Stimulated activated CD8-positive, alpha-beta memory T cell treated with anti-CD3 and anti-CD28 coated beads, Interleukin-7, amount 100 ng/mL, for 1 hour (primary cell): Measurements from ENCODE around the gene LRPAP1.

Experiments
- DNase-seq, 2 donors: peaks; one replicate each; pipeline ENCODE4 v3.0.0-alpha.2; 2020; ENCODE audit warnings: low read depth in 2 of 2

LRPAP1 gene

DNA sequence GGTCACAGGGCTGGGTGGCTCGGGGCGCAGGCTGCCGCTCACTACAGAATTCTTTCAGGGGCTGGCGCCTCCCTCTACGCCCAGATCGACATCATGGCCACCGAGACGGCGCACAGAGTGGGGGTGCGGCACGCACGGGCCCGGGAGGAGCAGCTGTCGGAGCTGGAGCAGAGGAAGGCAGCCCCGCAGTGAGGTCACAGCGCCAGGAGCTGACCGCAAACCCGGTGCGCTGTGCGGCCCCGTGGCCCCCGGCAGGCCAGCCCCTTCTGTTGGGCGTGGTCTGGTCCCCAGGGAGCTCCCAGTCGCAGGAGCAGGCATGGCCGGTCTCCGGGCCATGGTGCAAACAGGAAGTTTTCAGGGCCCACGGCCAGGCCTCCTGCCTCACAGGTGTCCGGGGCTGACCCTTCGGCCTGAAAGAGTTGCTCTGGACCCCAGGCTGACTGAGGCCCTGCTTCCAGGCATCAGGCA is 31.6 kb downstream of the LRPAP1 start:
- DNase-seq: no peak

GRCh38 chr4:3500111-3500510 is 32.1 kb downstream of the LRPAP1 start:
- no peak for DNase-seq

DNA sequence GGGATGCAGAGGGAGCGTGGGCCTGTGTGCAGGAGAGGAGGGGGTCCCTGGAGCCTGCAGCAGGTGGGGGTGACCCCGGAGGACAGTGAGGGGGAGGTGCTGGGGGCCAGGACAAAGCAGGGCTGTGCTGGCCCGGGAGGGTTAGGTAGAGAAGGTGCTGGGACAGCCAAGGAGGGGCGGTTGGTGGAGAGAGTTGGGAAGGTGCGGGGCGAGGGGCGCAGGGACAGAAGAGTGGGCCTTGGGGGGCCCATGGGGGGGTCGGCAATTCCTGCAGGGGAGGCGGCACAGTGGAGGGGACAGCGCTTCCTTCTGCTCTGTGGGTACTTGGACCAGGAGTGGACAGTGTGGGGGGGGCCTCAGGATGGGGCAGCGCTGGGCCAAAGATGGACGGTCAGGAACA is 32.5 kb downstream of the LRPAP1 start:
- no peak for DNase-seq

GRCh38 chr4:3498901-3499510 is 33.2 kb downstream of the LRPAP1 start:
- DNase-seq: no peak

- no peak for DNase-seq
These were observed 33.8 kb downstream of the LRPAP1 start for GRCh38 chr4:3498407-3498806.

- no peak for DNase-seq
These were observed 34.5 kb downstream of the LRPAP1 start for GRCh38 chr4:3497523-3498389.

DNA sequence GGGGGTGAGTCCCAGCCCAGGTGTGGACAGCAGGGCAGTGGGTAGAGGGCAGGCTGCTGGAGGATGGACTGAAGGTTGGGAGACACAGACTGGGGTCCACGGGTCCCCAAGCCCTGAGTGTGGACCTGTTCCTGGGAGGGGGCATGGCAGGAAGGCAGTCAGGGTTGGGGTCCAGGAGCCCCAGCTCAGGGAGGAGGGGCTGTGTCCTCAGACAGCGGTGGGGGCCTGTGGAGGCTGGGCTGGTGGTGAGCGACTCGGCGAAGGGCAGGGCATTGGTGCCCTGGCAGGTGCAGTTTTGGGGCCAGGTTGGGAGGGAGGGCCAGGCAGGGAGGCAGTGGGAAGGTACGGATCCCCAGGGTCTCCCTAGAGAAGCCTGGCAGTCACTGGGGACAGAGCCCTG is 35.1 kb downstream of the LRPAP1 start:
- DNase-seq: no peak

- no peak for DNase-seq
These were observed 36.2 kb downstream of the LRPAP1 start for GRCh38 chr4:3496021-3496420.

DNA sequence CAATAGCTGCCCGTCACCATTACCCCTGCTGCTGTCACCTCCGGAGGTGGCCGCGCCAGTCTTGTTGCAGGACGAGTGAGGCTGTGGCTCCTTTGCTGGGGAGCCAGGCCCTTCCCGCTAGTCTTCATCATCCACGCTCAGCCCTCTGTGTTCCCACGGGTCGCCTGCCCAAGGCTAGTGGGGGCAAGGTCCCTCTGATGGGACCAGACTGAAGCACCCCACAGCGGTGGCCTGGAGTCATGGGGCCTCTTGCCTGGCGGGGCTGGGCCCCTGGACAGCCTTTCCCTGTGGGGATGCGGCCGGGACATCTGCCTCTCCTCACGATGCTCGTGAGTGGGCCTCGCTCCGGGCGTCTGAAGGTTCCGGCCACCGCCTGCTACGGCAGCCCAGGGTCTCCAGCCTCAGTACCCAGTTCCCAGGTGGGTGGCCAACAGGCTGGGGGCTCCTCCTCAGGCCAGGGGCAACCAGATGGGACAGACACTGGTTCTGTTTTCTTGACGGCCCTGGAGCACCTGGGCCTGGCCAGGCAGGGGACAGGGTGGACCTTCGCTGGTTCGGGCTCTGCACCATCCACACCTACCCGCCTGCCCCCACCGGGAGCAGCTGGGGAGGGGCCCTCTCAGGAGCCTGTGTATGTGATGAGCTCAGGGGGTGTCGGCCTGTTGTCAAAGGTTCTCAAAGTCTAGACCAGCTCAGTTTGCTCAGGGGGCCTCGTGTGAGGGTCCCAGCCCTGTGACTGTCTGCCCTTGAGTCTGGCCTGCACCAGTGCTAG is 36.8 kb downstream of the LRPAP1 start:
- DNase-seq: no peak

- no peak for DNase-seq
These were observed 37.8 kb downstream of the LRPAP1 start for GRCh38 chr4:3494462-3494871.

GRCh38 chr4:3493720-3494461 is 38.3 kb downstream of the LRPAP1 start:
- no peak for DNase-seq

- no peak for DNase-seq
These were observed 39.2 kb downstream of the LRPAP1 start for GRCh38 chr4:3492741-3493719.

DNA sequence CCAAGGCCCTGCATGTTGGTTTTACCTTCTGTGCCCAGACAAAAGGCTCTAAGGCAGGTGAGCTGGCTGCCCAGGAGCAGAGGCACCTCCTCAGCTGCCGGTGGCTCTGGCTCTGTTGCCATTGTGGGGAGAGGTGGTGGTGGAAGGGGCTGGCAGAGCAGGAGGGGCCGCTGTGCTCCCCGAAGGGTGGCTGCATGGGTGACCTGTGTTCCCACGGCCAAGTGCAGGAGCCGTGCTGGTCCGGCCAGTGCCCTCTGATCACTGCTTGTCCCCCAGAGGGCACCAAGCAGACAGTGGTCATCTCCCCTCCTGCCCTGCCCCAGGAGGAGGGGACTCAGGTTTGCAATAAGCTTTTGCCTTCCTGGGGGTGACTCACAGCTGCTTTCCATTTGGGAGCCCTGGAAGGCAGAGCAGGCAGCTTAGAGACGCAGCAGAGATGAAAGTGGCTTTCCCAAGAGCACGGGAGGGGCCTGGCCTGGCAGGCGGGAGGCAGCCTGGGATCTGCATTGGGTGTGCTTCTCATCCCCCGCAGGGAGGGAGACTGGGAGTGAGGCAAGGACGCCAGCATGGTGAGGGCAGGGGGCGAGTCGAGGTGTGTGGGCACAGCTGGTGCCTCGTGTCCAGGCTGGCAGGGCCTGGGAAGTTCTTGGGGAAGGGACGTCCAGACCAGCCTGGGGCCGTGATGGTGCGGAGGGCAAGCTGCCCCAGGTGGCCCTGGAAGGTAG is 40.4 kb downstream of the LRPAP1 start:
- no peak for DNase-seq

GRCh38 chr4:3489451-3489962 is 42.7 kb downstream of the LRPAP1 start:
- DNase-seq: no peak

GRCh38 chr4:3488820-3489219 is 43.4 kb downstream of the LRPAP1 start:
- no peak for DNase-seq

DNA sequence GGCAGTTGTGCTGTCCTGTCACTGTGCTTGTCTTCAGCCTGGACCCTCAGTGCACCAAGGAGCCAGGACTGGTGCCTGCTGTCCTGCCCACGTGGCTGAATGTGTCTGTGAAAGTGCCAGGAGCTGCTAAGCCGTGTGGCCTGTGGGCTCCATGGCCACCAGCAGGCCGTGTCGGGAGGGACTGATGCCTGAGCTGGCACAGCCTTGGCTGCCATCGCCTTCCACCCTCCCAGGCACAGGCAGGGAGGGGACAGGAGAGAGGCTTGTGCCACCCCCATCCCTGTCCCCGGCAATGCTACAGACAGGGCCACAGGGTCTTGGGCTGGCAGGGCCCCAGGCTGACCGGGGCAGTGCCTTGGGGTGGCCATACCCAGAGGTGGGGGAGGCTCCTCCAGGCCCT is 44.4 kb downstream of the LRPAP1 start:
- DNase-seq: no peak

DNA sequence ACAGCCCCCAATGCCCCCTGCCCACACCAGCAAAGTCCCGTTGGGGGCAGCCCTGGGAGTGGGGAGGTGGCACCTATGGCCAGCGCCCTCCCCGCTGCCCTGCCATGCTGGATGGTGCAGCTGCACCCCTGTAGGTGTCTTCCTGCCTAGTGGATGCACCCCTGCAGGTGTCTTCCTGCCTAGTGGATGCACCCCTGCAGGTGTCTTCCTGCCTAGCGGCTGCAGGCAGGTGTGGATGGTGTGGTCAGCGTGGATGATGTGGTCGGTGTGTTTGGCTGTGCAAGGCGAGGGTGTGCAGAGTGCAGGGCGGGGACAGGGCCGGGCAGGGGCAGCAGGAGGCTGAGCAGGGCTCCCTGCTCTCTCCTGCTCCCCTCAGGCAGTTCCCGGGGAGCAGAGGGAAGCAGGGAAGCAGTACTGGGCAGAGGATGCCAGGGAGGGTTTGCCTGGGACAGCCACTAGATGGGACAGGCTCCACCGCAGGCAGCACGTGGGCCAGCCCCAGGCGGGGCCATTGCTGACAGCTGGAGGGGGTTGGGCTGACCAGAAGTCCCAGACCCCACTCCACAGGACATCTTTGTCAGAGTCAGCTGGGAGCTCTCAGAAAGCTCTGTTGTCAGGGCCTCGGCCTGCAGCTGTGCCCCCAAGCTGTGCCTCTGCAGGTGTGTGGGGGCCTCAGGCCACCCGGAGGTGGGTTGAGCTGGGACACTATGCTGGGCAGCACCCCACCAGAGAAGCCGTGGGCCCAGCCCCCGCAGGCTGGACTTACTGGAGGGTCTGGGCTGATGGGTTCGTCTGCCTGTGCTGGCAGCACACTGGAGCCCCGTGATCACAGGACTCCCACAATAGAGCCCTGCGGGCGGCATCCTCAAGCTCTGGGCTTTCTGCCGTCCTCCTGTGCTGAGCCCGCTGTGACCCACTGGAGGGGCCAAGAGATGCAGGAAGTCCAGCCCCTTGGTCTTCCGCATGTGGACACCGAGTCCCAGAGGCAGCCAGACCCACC is 45.4 kb downstream of the LRPAP1 start:
- no peak for DNase-seq

- no peak for DNase-seq
These were observed 46.2 kb downstream of the LRPAP1 start for GRCh38 chr4:3485886-3486540.
